MM.1S (cell line): ENCODE measurements around the gene STIL.

Source experiments
- DNase-seq: peaks from one replicate; pipeline ENCODE4 v3.0.0-alpha.2; 2015
- H2AFZ ChIP-seq: fragments of 300-600 bp; sonication (generic); 2 replicates; pipeline ENCODE4 v1.6.0; 2016; ENCODE audit warnings: antibody characterized with exemption, low read length
- H3F3A ChIP-seq: fragments of 300-600 bp; sonication (generic); 2 replicates; pipeline ENCODE4 v1.6.1; 2016; ENCODE audit warnings: mild to moderate bottlenecking, antibody characterized with exemption, low read length, moderate library complexity, mixed read lengths; ENCODE audit not compliant: insufficient read depth
- H3K27ac ChIP-seq: fragments of 300-600 bp; sonication (generic); 2 replicates; pipeline ENCODE4 v1.5.1; 2016; ENCODE audit warnings: mild to moderate bottlenecking, low read length
- H3K27me3 ChIP-seq: fragments of 300-600 bp; sonication (generic); replicated peaks from 2 replicates; pipeline ENCODE4 v1.6.0; 2016; ENCODE audit warnings: low read length; ENCODE audit not compliant: insufficient read depth
- H3K36me3 ChIP-seq: fragments of 300-600 bp; sonication (generic); replicated peaks from 2 replicates; pipeline ENCODE4 v1.6.1; 2016; ENCODE audit warnings: mild to moderate bottlenecking, low read length, mixed read lengths; ENCODE audit not compliant: insufficient read depth
- H3K4me1 ChIP-seq: fragments of 300-600 bp; sonication (generic); 2 replicates; pipeline ENCODE4 v1.6.1; 2016; ENCODE audit warnings: low read length, mixed read lengths
- H3K4me2 ChIP-seq: fragments of 300-600 bp; sonication (generic); 2 replicates; pipeline ENCODE4 v1.6.0; 2016; ENCODE audit warnings: low read depth, low read length
- H3K4me3 ChIP-seq: fragments of 300-600 bp; sonication (generic); 2 replicates; pipeline ENCODE4 v1.5.1; 2016; ENCODE audit warnings: low read length, mixed read lengths
- H3K79me2 ChIP-seq: fragments of 300-600 bp; sonication (generic); 2 replicates; pipeline ENCODE4 v1.6.1; 2016; ENCODE audit warnings: mixed run types, low read length, mixed read lengths
- H3K9ac ChIP-seq: fragments of 300-600 bp; sonication (generic); 2 replicates; pipeline ENCODE4 v1.6.1; 2016; ENCODE audit warnings: low read length, mixed read lengths
- H3K9me2 ChIP-seq: fragments of 300-600 bp; sonication (generic); replicated peaks from 2 replicates; pipeline ENCODE4 v1.6.1; 2016; ENCODE audit warnings: mild to moderate bottlenecking, low read length, mixed read lengths; ENCODE audit not compliant: insufficient read depth
- H3K9me3 ChIP-seq: fragments of 300-600 bp; sonication (generic); replicated peaks from 2 replicates; pipeline ENCODE4 v1.6.1; 2016; ENCODE audit warnings: mild to moderate bottlenecking, low read length, mixed read lengths; ENCODE audit not compliant: insufficient read depth
- H4K20me1 ChIP-seq: fragments of 300-600 bp; sonication (generic); 2 replicates; pipeline ENCODE4 v1.6.1; 2016; ENCODE audit warnings: mild to moderate bottlenecking, low read length, moderate library complexity, mixed read lengths; ENCODE audit not compliant: insufficient read depth
- CTCF ChIP-seq: fragments of 300-600 bp; sonication (generic); IDR thresholded peaks from 2 replicates; pipeline ENCODE4 v1.5.1; 2016; ENCODE audit warnings: antibody characterized with exemption, low read length, mixed read lengths
- EZH2 ChIP-seq: fragments of 300-600 bp; sonication (generic); optimal IDR thresholded peaks from 2 replicates; pipeline ENCODE3; 2017; ENCODE audit warnings: low read depth, mild to moderate bottlenecking, antibody characterized with exemption, low read length, mixed read lengths
- EZH2phosphoT487 ChIP-seq: fragments of 300-600 bp; sonication (generic); IDR thresholded peaks from 2 replicates; pipeline ENCODE4 v1.6.1; 2018; ENCODE audit warnings: antibody characterized with exemption, low read length

STIL gene

GRCh38 chr1:47313915-47314664 lies at the start of gene STIL:
Gene STIL (minus strand): TSS chr1:47314147. CDS start chr1:47310319, 3,828 bp downstream.
- no peaks in the 10 kb centered on the region for H3K9me2 ChIP-seq
- DNase-seq: peak; percentile 99
- peak within 1 kb of the TSS; percentile 78 for H3K4me2 ChIP-seq
- peak within 1 kb of the TSS; percentile 95 for H2AFZ ChIP-seq
- no peaks in the 10 kb centered on the region for H4K20me1 ChIP-seq
- peak within 1 kb of the TSS; percentile 97 for H3K4me3 ChIP-seq
- H3K36me3 ChIP-seq: no peaks in the 10 kb centered on the region
- peak within 1 kb of the TSS; percentile 79 for H3K27ac ChIP-seq
- H3K27me3 ChIP-seq: no peaks in the 10 kb centered on the region
- peaks cover 9% of the 10 kb centered on the region for H3F3A ChIP-seq
- H3K9ac ChIP-seq: peak within 1 kb of the TSS; percentile 83
- TF ChIP-seq EZH2: no peak
- H3K79me2 ChIP-seq: peaks cover 49% of the 10 kb centered on the region
- H3K4me1 ChIP-seq: peaks cover 7% of the 10 kb centered on the region; the same call in 1 of the 2 replicates
- H3K9me3 ChIP-seq: no peaks in the 10 kb centered on the region

DNA sequence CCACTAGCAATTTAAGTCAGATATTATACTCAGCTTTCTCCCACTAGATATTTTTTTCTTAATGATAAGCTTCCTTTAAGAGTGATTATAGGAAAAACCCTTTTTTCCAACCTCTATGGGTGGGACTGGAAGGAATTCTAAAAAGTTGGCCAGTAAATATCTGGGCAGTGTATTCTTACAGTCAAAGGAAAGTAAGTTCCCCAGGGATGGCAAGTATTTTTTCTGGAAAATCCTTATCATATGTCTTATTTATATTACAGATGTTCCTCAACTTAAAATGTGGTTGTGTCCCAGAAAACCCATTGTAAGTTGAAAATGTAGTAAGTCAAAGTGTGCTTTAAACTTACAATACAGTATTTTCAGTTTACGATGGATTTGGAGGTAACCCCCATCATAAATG lies 48.9 kb upstream of the STIL start:
- no peaks in the 10 kb centered on the region for H3K36me3 ChIP-seq
- no peak overlapping the region for H2AFZ ChIP-seq
- no peak overlapping the region for H3K9ac ChIP-seq
- no peaks in the 10 kb centered on the region for H3K27me3 ChIP-seq
- no peaks in the 10 kb centered on the region for H3K9me2 ChIP-seq
- DNase-seq: no peak
- no peaks in the 10 kb centered on the region for H3K4me1 ChIP-seq
- TF ChIP-seq EZH2phosphoT487 (no peak), EZH2 (no peak), CTCF (no peak)
- H3K4me2 ChIP-seq: no peak overlapping the region
- H3K27ac ChIP-seq: no peak overlapping the region
- H3K79me2 ChIP-seq: peaks cover 50% of the 10 kb centered on the region
- no peak overlapping the region for H3K4me3 ChIP-seq
- H4K20me1 ChIP-seq: no peaks in the 10 kb centered on the region
- H3K9me3 ChIP-seq: no peaks in the 10 kb centered on the region
- no peaks in the 10 kb centered on the region for H3F3A ChIP-seq

GRCh38 chr1:47361380-47361779 lies 47.4 kb upstream of the STIL start:
- H3K79me2 ChIP-seq: peaks cover 59% of the 10 kb centered on the region
- no peaks in the 10 kb centered on the region for H3F3A ChIP-seq
- no peaks in the 10 kb centered on the region for H3K27me3 ChIP-seq
- no peak for TF ChIP-seq EZH2
- no peak for TF ChIP-seq EZH2phosphoT487
- no peak for TF ChIP-seq CTCF
- H3K9me2 ChIP-seq: no peaks in the 10 kb centered on the region
- no peaks in the 10 kb centered on the region for H4K20me1 ChIP-seq
- no peak overlapping the region for H2AFZ ChIP-seq
- H3K9me3 ChIP-seq: no peaks in the 10 kb centered on the region
- no peak overlapping the region for H3K4me2 ChIP-seq
- DNase-seq: no peak
- H3K4me3 ChIP-seq: no peak overlapping the region
- no peaks in the 10 kb centered on the region for H3K36me3 ChIP-seq
- no peaks in the 10 kb centered on the region for H3K4me1 ChIP-seq
- no peak overlapping the region for H3K9ac ChIP-seq
- no peak overlapping the region for H3K27ac ChIP-seq

GRCh38 chr1:47351305-47351704 lies 37.4 kb upstream of the STIL start:
- no peak overlapping the region for H3K27ac ChIP-seq
- no peak overlapping the region for H3K4me2 ChIP-seq
- peaks cover 74% of the 10 kb centered on the region for H3K79me2 ChIP-seq

More at GRCh38 chr1:47351305-47351704, 37.4 kb upstream of the STIL start:
- H3K4me1 ChIP-seq: 0 out of 2 replicates have a peak, but pooled peaks cover 3% of the 10 kb centered on the region
- no peaks in the 10 kb centered on the region for H3K9me2 ChIP-seq
- no peaks in the 10 kb centered on the region for H3K36me3 ChIP-seq
- no peak overlapping the region for H3K9ac ChIP-seq
- no peaks in the 10 kb centered on the region for H3K27me3 ChIP-seq
- no peaks in the 10 kb centered on the region for H3F3A ChIP-seq
- TF ChIP-seq EZH2 (no peak), CTCF (no peak), EZH2phosphoT487 (no peak)
- H2AFZ ChIP-seq: no peak overlapping the region
- no peak overlapping the region for H3K4me3 ChIP-seq
- peak; percentile 17 for DNase-seq
- no peaks in the 10 kb centered on the region for H3K9me3 ChIP-seq
- no peaks in the 10 kb centered on the region for H4K20me1 ChIP-seq
